HEK293 (cell line): Measurements from ENCODE around the gene INO80E.
A peak's percentile ranks its signal among the peaks of the same experiment; 100 is the strongest.

Source experiments
- CTCF ChIA-PET: fragments of 350-600 bp; formaldehyde crosslinking; extraction: SDS; loops from one replicate; lab custom pipeline; 2021; ENCODE audit warnings: antibody characterized with exemption; lab: Yijun Ruan, JAX
- POLR2A ChIA-PET: fragments of 300-600 bp; formaldehyde crosslinking; extraction: SDS; loops from one replicate; lab custom pipeline; 2020; ENCODE audit warnings: antibody characterized with exemption, inconsistent platforms; lab: Yijun Ruan, JAX
- H3K27ac ChIP-seq: fragments of 200-500 bp; sonication (Bioruptor generic); 2 replicates; pipeline ENCODE4 v1.5.1; 2014; ENCODE audit warnings: low read depth, low read length, control low read depth, inconsistent platforms; ENCODE audit errors: extremely low read depth
- H3K36me3 ChIP-seq, 2 experiments: fragments of 200-500 bp in 1 of 2; sonication (Bioruptor generic) in 1 of 2; 1 replicate in 1 of 2; 2 replicates in 1 of 2; pipeline ENCODE4 v1.5.1; 2014 to 2017; ENCODE audit warnings: inconsistent platforms in 2 of 2, low read length in 2 of 2; ENCODE audit not compliant: control insufficient read depth in 2 of 2, insufficient read depth in 1 of 2
- H3K4me1 ChIP-seq: fragments of 200-500 bp; sonication (Bioruptor generic); 2 replicates; pipeline ENCODE4 v1.5.1; 2014; ENCODE audit warnings: mild to moderate bottlenecking, low read length, inconsistent platforms; ENCODE audit not compliant: control insufficient read depth, insufficient read depth
- H3K4me3 ChIP-seq: 2 replicates; pipeline ENCODE4 v1.5.1; 2011; ENCODE audit warnings: low read depth, mild to moderate bottlenecking, control low read depth, low read length, moderate library complexity
- H3K9me3 ChIP-seq: fragments of 200-500 bp; sonication (Bioruptor generic); 2 replicates; pipeline ENCODE4 v1.5.1; 2014; ENCODE audit warnings: low read depth, low read length, inconsistent platforms; ENCODE audit not compliant: control insufficient read depth, insufficient read depth
- KLF1 ChIP-seq: fragments of 450-650 bp; formaldehyde crosslinking; IDR thresholded peaks from 2 replicates; pipeline ENCODE4 v1.5.1; 2016; ENCODE audit warnings: missing biosample characterization, missing genetic modification characterization
- KLF8 ChIP-seq: fragments of 450-650 bp; formaldehyde crosslinking; IDR thresholded peaks from 2 replicates; pipeline ENCODE4 v1.5.1; 2016; ENCODE audit warnings: missing biosample characterization, missing genetic modification characterization
- KLF9 ChIP-seq: fragments of 450-650 bp; formaldehyde crosslinking; IDR thresholded peaks from 2 replicates; pipeline ENCODE4 v1.5.1; 2016; ENCODE audit warnings: missing biosample characterization, missing genetic modification characterization, low read depth
- ZBTB17 ChIP-seq: fragments of 450-650 bp; formaldehyde crosslinking; IDR thresholded peaks from 2 replicates; pipeline ENCODE4 v1.5.1; 2016; ENCODE audit warnings: missing biosample characterization, missing genetic modification characterization
- ZFHX2 ChIP-seq: fragments of 450-650 bp; formaldehyde crosslinking; conservative IDR thresholded peaks from 2 replicates; pipeline ENCODE4 v1.5.1; 2016; ENCODE audit warnings: missing biosample characterization, missing genetic modification characterization
- ZNF214 ChIP-seq: fragments of 450-650 bp; formaldehyde crosslinking; IDR thresholded peaks from 2 replicates; pipeline ENCODE4 v1.5.1; 2017; ENCODE audit warnings: missing biosample characterization, mild to moderate bottlenecking, missing genetic modification characterization, borderline replicate concordance
- ZNF292 ChIP-seq: fragments of 450-650 bp; formaldehyde crosslinking; IDR thresholded peaks from 2 replicates; pipeline ENCODE4 v1.5.1; 2016; ENCODE audit warnings: low read depth, missing biosample characterization, missing genetic modification characterization, borderline replicate concordance
- ZNF391 ChIP-seq: fragments of 450-650 bp; formaldehyde crosslinking; IDR thresholded peaks from 2 replicates; pipeline ENCODE4 v1.5.1; 2016; ENCODE audit warnings: low read depth, missing biosample characterization, missing genetic modification characterization, borderline replicate concordance
- ZNF473 ChIP-seq: fragments of 450-650 bp; formaldehyde crosslinking; IDR thresholded peaks from 2 replicates; pipeline ENCODE4 v1.5.1; 2017; ENCODE audit warnings: missing biosample characterization, missing genetic modification characterization
- ZNF600 ChIP-seq: fragments of 450-650 bp; formaldehyde crosslinking; IDR thresholded peaks from 2 replicates; pipeline ENCODE4 v1.5.1; 2016; ENCODE audit warnings: missing biosample characterization, missing genetic modification characterization
- ZNF623 ChIP-seq: fragments of 450-650 bp; formaldehyde crosslinking; IDR thresholded peaks from 2 replicates; pipeline ENCODE4 v1.5.1; 2016; ENCODE audit warnings: missing biosample characterization, missing genetic modification characterization
- ZNF830 ChIP-seq: fragments of 450-650 bp; IDR thresholded peaks from 2 replicates; pipeline ENCODE4 v1.5.0; 2018; ENCODE audit warnings: missing biosample characterization, missing genetic modification characterization, low read depth, mild to moderate bottlenecking, moderate library complexity
- ZSCAN16 ChIP-seq: fragments of 450-650 bp; formaldehyde crosslinking; IDR thresholded peaks from 2 replicates; pipeline ENCODE4 v1.5.1; 2016; ENCODE audit warnings: missing biosample characterization, missing genetic modification characterization
- TF ChIP-seq, protein P1 (sequence below): fragments of 450-650 bp; formaldehyde crosslinking; IDR thresholded peaks from 2 replicates; pipeline ENCODE4 v1.5.1; 2017; ENCODE audit warnings: missing biosample characterization, missing genetic modification characterization
- TF ChIP-seq, protein P2 (sequence below): fragments of 450-650 bp; formaldehyde crosslinking; IDR thresholded peaks from 2 replicates; pipeline ENCODE4 v1.5.1; 2016; ENCODE audit warnings: missing biosample characterization, missing genetic modification characterization
- TF ChIP-seq, protein P3 (sequence below): fragments of 450-650 bp; formaldehyde crosslinking; conservative IDR thresholded peaks from 2 replicates; pipeline ENCODE4 v1.5.1; 2016; ENCODE audit warnings: low read depth, missing biosample characterization, missing genetic modification characterization

The INO80E gene

DNA sequence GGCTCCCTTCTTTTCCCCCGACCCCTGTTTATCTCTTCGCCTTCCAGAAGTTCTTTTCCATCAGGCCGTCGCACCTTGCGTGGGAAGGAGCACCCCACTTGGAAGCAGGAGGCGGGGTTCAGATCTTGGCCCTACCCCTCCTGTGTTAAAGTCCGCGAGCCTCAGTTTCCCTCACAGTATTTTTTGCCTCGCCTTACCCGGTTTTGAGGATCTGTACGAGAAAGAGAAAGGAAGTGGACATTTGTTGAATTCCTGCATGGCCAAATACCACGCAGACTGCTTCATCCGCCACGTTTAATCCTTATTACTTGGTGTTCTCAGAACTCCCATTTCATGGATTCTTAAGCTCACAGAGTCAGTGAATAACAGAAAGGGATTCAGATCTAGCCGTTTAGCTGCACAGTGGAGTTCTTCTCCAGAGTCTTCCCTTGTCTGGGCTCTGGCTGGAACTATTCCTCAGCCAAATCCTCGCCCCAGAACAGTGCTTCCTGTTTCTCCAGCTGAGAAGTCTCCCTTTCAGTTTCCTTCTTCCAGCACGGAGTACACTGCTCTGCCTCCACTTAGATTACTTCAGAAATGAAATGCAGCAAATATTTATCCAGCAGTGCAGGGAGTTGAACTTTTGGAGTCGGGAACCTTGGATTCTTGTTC, 33.6 kb upstream of the INO80E start:
- ChIA-PET POLR2A (interaction anchor here (0.7 to 2.5 kb wide), 16 partner anchors 11 to 157 kb away, joined by 3 to 55 read pairs (median 6); partner anchors contain the start of genes ALDOA, CDIPT, HIRIP3 and INO80E), CTCF (interaction anchor here (0.6 to 3.5 kb wide), 9 partner anchors 10 to 120 kb away, joined by 3 to 16 read pairs (median 7); partner anchors contain the start of gene TAOK2)
- H3K4me1 ChIP-seq, result 0 out of 2 replicates have a peak, but pooled peaks cover 3% of the 10 kb centered on the region
- H3K36me3 ChIP-seq, result peaks cover 0 to 3% of the 10 kb centered on the region in 2 experiments; a peak in 1 of 3 replicates
- H3K4me3 ChIP-seq, result peak overlapping the region; percentile 57
- no peaks in the 10 kb centered on the region for H3K9me3 ChIP-seq
- peak overlapping the region; percentile 29; the same call in 1 of the 2 replicates for H3K27ac ChIP-seq
- TF ChIP-seq, protein P1, sequence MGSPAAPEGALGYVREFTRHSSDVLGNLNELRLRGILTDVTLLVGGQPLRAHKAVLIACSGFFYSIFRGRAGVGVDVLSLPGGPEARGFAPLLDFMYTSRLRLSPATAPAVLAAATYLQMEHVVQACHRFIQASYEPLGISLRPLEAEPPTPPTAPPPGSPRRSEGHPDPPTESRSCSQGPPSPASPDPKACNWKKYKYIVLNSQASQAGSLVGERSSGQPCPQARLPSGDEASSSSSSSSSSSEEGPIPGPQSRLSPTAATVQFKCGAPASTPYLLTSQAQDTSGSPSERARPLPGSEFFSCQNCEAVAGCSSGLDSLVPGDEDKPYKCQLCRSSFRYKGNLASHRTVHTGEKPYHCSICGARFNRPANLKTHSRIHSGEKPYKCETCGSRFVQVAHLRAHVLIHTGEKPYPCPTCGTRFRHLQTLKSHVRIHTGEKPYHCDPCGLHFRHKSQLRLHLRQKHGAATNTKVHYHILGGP, result no peak
- TF ChIP-seq ZSCAN16 (no peak), KLF8 (tag by site-specific recombination) (no peak), ZNF473 (tag by site-specific recombination) (no peak), ZNF292 (tag by site-specific recombination) (no peak), ZNF214 (no peak), ZNF391 (no peak), ZBTB17 (tag by site-specific recombination) (peak; percentile 54), ZNF600 (tag by site-specific recombination) (peak; percentile 78), ZNF623 (no peak), ZFHX2 (no peak)
- TF ChIP-seq, all 188 proteins: peak for 2

DNA sequence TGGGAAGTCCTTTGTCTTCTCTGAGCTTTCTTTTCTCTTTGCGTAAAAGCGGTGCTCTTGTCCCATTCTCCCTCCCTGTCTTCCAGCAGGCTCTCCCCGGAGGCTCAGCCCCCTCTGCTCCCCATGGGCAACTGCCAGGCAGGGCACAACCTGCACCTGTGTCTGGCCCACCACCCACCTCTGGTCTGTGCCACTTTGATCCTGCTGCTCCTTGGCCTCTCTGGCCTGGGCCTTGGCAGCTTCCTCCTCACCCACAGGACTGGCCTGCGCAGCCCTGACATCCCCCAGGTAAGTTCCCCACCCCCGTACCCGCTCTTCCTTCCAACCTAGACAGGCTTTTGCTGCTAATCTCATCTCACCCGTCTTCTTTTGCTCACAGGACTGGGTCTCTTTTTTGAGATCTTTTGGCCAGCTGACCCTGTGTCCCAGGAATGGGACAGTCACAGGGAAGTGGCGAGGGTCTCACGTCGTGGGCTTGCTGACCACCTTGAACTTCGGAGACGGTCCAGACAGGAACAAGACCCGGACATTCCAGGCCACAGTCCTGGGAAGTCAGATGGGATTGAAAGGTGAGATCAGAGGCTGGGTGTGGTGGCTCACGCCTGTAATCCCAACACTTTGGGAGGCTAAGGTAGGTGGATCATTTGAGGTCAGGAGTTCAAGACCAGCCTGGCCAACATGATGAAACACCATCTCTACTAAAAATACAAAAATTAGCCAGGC, 32.9 kb upstream of the INO80E start:
- Histone ChIP-seq H3K4me3 (no peak overlapping the region), H3K4me1 (0 out of 2 replicates have a peak, but pooled peaks cover 3% of the 10 kb centered on the region), H3K27ac (no peak overlapping the region), H3K9me3 (no peaks in the 10 kb centered on the region), H3K36me3 (peaks cover 3 to 4% of the 10 kb centered on the region in 2 experiments; a peak in 2 of 3 replicates)
- CTCF ChIA-PET, result interaction anchor here (0.6 to 1.0 kb wide), 4 partner anchors 10 to 90 kb away, joined by 3 to 8 read pairs (median 4); partner anchors contain the start of gene TAOK2
- TF ChIP-seq KLF1 (tag by site-specific recombination), result peak; percentile 31; the same call in 1 of the 2 replicates
- TF ChIP-seq, protein P2, sequence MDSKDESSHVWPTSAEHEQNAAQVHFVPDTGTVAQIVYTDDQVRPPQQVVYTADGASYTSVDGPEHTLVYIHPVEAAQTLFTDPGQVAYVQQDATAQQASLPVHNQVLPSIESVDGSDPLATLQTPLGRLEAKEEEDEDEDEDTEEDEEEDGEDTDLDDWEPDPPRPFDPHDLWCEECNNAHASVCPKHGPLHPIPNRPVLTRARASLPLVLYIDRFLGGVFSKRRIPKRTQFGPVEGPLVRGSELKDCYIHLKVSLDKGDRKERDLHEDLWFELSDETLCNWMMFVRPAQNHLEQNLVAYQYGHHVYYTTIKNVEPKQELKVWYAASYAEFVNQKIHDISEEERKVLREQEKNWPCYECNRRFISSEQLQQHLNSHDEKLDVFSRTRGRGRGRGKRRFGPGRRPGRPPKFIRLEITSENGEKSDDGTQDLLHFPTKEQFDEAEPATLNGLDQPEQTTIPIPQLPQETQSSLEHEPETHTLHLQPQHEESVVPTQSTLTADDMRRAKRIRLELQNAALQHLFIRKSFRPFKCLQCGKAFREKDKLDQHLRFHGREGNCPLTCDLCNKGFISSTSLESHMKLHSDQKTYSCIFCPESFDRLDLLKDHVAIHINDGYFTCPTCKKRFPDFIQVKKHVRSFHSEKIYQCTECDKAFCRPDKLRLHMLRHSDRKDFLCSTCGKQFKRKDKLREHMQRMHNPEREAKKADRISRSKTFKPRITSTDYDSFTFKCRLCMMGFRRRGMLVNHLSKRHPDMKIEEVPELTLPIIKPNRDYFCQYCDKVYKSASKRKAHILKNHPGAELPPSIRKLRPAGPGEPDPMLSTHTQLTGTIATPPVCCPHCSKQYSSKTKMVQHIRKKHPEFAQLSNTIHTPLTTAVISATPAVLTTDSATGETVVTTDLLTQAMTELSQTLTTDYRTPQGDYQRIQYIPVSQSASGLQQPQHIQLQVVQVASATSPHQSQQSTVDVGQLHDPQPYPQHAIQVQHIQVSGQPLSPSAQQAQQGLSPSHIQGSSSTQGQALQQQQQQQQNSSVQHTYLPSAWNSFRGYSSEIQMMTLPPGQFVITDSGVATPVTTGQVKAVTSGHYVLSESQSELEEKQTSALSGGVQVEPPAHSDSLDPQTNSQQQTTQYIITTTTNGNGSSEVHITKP, result no peak
- no peak for TF ChIP-seq ZNF830 (tag by site-specific recombination)
- POLR2A ChIA-PET, result interaction anchor here (1.4 kb wide), 1 partner anchor 10 kb away, joined by 11 read pairs; the partner anchor contains the start of gene TAOK2

DNA sequence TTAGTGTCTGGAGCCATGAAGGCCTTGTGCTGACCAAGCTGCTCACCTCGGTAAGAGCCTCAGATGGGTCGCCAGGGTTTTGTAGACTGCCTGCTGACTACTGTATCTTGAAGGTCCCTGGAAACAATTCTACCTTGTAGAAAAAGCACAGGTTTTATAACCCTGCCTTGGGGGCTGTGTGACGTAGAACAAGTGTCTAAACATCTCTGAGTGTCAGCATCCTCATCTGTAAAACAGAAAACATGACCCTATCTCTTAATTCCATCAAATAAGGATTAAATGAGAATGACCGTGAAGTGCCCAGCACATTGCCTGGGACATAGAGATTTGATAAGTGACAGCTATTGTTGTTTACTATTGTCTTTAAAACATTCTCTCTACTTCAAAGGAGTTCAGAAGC, 27.8 kb upstream of the INO80E start:
- no peaks in the 10 kb centered on the region for H3K9me3 ChIP-seq
- no peaks in the 10 kb centered on the region for H3K4me1 ChIP-seq
- ChIA-PET POLR2A (no interaction called here), CTCF (no interaction called here)
- H3K27ac ChIP-seq, result no peak overlapping the region
- peaks cover 3 to 32% of the 10 kb centered on the region in 2 experiments; a peak in 2 of 3 replicates for H3K36me3 ChIP-seq
- H3K4me3 ChIP-seq, result no peak overlapping the region
- TF ChIP-seq, protein P3, sequence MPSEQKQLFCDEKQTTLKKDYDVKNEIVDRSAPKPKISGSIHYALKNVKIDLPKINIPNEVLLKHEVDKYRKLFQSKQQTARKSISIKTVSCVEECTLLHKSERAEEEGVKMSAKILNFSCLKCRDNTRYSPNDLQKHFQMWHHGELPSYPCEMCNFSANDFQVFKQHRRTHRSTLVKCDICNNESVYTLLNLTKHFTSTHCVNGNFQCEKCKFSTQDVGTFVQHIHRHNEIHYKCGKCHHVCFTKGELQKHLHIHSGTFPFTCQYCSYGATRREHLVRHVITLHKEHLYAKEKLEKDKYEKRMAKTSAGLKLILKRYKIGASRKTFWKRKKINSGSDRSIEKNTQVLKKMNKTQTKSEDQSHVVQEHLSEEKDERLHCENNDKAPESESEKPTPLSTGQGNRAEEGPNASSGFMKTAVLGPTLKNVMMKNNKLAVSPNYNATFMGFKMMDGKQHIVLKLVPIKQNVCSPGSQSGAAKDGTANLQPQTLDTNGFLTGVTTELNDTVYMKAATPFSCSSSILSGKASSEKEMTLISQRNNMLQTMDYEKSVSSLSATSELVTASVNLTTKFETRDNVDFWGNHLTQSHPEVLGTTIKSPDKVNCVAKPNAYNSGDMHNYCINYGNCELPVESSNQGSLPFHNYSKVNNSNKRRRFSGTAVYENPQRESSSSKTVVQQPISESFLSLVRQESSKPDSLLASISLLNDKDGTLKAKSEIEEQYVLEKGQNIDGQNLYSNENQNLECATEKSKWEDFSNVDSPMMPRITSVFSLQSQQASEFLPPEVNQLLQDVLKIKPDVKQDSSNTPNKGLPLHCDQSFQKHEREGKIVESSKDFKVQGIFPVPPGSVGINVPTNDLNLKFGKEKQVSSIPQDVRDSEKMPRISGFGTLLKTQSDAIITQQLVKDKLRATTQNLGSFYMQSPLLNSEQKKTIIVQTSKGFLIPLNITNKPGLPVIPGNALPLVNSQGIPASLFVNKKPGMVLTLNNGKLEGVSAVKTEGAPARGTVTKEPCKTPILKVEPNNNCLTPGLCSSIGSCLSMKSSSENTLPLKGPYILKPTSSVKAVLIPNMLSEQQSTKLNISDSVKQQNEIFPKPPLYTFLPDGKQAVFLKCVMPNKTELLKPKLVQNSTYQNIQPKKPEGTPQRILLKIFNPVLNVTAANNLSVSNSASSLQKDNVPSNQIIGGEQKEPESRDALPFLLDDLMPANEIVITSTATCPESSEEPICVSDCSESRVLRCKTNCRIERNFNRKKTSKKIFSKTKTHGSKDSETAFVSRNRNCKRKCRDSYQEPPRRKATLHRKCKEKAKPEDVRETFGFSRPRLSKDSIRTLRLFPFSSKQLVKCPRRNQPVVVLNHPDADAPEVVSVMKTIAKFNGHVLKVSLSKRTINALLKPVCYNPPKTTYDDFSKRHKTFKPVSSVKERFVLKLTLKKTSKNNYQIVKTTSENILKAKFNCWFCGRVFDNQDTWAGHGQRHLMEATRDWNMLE (tag by site-specific recombination), result no peak
- no peak for TF ChIP-seq KLF9
